ENCODE results near the gene FBL. TPM values are rescaled to one million over a fixed set of nuclear protein-coding genes. Genes with fewer than 3 reads are reported as not detected.
A peak's percentile ranks its signal among the peaks of the same experiment; 100 is the strongest.
"Not testable (repeated sequence)": the region's sequence is repeated elsewhere in the genome, so short reads cannot be mapped to it uniquely, and the experiment has no call there.

Gene FBL
- polyA plus RNA-seq (2012; ENCODE audit: insufficient read depth, insufficient read length), result 739 TPM

DNA sequence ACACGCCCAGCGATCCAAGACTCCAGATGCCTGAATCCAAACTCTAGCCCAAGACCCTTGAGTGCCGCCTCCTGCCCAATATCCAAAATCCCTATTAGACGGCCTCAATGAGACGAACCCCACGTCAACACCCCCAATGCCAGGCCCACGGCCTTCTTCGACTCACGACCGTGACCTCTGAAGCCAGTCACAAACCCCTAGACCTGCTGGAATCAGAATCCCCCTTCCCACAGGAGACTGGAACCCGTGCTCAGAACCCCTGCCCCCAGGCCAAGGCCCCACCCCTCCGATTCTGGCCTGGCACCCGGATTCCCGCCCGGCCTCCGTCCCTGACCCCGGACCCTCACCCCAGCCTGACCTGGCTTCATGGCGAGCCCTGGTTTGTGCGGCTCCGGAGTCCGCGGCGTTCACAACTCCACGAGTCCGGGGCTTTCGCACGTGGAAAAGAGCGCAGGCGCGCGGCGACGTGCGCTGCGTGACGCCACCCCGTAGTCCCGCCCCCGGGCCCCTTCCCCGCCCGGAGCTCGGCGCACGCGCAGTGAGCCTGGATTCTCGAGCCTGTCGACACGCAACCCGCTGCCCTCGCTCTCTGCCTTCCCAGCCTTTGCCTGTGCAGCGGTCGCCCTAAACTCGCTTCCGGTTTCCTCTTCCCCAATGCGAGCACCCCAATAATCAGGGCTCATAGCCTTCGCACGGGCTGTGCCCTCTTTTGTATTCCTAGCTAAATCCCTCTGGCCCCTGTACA, at the start of gene FBL:
TSS of gene FBL (minus strand) at position 447 of the 745 bp plus-strand sequence. CDS start at position 368, 79 bp downstream.
- H3K4me3 ChIP-seq (ENCODE audit: low read length), result peak within 1 kb of the TSS; percentile 79
- peak; percentile 87 for DNase-seq (ENCODE audit: low read depth, low spot score)

DNA sequence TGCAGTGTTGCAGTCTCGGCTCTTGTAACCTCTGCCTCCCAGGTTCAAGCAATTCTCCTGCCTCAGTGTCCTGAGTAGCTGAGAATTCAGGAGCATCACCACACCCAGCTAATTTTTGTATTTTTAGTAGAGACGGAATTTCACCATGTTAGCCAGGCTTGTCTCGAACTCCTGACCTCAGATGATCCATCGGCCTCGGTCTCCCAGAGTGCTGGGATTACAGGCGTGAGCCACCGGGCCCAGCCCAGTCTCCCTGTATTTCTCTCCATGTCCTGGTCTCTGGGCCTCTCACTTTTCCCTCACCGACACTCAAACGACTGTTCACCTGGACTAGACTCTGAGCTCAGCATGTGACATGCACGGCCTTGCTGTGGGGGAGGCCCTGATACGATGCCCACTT, 48.9 kb upstream of the FBL start:
- not testable (repeated sequence) for H3K4me3 ChIP-seq (ENCODE audit: low read length); DNase-seq (ENCODE audit: low read depth, low spot score)

DNA sequence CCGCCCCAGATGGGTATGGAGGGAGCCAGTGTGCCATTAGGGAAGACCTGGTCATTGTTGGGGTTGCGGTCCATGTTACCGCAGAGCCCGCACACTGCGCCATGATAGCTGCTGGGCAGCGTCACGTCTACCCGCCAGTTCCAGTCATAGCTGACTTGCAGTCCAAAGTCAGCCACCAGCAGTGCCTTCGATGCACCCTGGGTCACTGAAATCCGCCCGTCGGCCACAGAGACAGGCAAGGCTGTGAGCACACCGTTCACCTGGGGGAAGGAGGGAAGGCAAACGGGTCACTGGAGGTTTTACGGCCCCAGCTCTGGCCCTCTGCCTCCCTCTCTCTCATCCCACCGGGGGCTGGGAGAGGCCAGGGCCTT, 48.0 kb upstream of the FBL start:
- not testable (repeated sequence) for H3K4me3 ChIP-seq (ENCODE audit: low read length); DNase-seq (ENCODE audit: low read depth, low spot score)

DNA sequence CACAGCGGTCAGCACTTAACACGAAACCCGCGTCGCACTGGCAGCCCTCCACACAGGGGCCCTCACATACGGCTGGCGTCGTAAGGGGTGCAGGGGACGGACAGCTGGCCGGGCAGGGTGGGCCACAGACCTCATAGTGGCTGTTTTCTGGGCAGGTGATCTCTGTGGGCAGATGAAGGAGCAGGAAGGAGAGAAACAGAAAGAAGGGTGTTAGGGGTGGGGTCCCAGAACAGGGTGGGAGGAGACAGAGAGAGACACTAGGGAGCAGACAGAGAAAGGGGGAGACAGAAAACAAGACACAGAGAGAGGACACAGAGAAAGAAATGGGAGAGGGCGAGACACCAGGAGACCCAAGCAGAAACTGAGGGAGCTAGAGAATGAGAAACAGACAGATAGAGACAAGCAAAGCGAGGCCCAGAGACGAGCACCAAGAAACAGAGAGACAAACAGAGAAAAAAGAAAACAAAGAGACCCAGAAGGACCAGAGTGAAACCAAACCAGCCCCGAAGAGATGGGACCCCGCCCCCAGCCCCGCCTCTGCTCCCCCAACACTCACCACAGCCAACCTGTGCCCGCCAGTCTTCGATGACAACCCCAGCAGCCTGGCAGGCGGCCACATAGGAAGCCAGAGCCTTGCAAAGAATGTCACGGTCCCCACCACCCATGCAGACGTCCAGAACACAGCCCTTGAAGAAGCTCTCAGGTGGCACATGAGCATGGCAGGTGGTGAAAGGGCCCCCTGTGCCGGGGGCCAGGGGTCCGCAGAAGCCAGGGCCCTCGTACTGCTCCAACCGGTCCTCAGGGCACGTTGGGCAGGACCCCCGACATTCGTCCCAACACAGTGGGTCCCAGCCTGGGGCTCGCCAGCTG, 47.4 kb upstream of the FBL start:
- peak; percentile 5 for DNase-seq (ENCODE audit: low read depth, low spot score)
- not testable (repeated sequence) for H3K4me3 ChIP-seq (ENCODE audit: low read length)

DNA sequence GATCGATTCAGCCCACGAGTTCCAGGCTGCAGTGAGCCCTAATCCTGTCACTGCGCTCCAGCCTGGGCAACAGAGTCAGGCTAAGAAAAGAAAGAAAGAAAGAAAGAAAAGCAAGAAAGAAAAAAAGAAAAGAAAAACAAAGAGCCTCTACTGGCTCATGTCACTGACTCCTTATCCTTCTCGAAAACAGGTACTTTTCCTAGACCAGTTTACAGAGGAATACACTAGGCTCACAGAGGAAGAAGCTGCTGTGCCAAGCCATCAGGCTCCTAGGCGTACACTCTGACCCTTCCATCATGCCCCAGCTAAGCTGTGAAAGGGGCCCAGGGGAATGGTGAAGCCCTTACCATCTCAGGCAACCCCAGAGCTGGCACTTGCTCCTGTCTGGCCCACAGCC, 46.3 kb upstream of the FBL start:
- not testable (repeated sequence) for H3K4me3 ChIP-seq (ENCODE audit: low read length); DNase-seq (ENCODE audit: low read depth, low spot score)

DNA sequence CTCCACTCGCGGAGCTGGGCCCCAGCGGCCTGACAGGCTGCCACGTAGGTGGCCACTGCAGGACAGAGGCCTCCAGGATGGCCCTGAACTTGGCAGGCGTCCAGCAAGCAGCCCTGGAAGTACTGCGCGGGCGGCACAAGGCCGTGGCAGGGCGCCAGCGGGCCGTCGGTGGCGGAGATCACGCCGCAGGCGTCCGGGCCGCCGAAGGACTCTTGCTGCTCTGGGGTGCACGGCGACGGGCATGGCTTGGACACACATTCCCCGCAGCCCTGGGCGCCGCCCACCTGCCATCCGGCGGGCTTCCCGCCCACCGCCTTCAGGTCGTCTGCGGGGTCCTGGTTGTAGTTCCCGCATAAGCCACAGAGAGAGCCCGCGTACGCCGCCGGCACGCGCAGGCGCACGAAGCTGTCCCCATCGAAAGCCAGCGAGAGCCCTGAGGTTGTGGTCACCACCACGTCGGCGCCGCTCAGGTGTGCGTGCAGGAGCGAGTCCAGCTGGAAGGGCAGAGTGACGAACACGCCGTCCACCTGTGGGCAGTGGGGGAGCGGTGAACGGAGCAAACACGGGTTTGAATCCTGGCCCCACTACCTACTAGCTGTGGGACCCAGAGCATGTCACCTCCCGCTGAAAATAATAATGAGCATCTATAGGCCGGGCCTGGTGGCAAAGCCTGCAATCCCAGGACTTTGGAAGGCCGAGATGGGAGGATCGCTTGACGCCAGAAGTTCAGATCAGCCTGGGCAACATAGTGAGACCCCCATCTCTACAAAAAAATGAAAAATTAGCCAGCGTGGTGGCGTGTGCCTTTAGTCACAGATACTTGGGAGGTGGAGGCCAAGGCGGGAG, 45.7 kb upstream of the FBL start:
- DNase-seq (ENCODE audit: low read depth, low spot score); H3K4me3 ChIP-seq (ENCODE audit: low read length): not testable (repeated sequence)

DNA sequence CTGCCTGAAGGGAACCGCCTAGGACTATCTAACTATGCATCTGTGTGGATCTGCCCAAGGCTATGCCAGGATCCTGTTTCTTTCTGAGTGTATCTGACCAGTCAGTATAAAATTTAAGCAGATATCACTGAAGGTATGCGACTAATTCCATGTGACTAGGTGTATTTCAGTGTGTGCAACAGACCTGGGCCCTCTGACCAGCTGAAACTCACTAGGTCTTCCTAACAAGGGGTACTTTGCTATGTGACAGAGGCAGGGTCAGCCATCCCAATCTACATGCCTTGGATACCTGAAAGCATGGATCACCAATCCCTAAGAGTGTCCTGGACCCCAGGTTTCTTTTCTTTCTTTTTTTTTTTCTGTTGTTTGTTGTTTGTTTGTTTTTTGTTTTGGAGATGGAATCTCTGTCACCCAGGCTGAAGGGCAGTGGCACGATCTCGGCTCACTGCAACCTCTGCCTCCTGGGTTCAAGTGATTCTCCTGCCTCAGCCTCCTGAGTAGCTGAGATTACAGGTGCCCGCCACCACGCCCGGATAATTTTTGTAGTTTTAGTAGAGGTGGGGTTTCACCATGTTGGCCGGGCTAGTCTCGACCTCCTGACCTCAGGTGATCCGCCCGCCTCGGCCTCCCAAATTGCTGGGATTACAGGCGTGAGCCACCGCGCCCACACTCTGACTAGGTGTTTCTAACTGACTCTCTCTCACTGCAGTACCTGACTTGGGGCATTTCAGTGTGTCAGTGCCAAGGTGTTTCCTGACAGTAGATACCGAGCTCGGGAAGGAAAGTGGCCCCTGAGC, 44.8 kb upstream of the FBL start:
- no peak overlapping the region for H3K4me3 ChIP-seq (ENCODE audit: low read length)
- no peak for DNase-seq (ENCODE audit: low read depth, low spot score)

DNA sequence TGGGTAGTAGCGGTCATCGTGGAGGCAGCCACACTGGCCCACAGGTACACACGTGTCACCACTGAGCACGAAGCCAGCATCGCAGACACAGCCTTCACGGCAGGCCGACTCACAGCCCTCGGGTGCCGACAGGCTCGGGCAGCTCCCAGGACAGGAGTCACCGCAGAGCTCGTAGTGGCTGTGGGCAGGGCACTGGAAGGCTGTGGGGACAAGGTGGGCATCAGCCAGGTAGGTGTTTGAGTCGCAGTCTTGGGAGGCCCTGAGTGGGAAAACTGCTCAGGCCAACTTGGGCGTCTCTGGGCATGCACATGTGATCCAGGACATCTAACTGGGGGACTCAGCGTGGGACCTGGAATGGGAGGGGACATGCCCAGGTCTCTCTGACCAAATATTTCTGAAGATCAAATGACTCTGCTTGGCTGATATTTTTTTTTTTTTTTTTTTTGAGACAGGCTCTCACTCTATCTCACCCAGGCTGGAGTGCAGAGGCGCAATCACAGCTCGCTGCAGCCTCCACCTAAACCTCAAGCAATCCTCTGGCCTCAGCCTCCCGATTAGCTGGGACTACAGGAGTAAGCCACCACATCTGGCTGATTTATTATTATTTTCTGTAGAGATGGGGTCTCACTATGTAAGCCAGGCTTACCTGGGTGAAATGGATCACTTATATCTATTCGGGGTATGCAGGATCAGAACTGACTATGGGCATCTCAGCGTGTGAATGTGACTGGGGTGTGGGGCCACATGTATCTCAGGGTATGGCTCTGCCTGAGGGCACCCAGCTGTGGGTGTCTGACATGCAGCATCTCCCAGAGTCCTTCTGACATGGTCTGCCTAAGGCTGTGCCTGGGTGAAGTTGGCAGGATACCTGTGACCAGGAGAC, 43.9 kb upstream of the FBL start:
- not testable (repeated sequence) for H3K4me3 ChIP-seq (ENCODE audit: low read length); DNase-seq (ENCODE audit: low read depth, low spot score)

DNA sequence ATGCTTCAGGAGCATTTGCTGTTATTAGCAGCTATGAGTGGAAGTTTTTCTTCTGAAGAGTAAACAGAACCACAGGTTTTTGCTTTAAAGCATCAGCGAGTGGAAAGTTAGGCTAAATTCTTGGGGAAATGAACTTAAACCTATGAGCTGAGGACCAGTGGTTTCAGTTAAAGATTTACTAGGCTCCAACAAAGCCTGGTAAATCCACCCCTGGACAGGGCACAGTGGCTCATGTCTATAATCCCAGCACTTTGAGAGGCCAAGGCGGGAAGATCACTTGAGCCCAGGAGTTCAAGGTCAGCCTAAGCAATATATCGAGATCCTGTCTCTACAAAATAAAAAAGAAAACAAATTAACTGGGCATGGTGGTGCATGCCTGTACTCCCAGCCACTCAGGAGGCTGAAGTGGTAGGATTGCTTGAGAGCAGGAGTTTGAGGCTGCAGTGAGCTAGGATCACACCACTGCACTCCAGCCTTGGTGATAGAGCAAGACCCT, 41.3 kb upstream of the FBL start:
- H3K4me3 ChIP-seq (ENCODE audit: low read length); DNase-seq (ENCODE audit: low read depth, low spot score): not testable (repeated sequence)

DNA sequence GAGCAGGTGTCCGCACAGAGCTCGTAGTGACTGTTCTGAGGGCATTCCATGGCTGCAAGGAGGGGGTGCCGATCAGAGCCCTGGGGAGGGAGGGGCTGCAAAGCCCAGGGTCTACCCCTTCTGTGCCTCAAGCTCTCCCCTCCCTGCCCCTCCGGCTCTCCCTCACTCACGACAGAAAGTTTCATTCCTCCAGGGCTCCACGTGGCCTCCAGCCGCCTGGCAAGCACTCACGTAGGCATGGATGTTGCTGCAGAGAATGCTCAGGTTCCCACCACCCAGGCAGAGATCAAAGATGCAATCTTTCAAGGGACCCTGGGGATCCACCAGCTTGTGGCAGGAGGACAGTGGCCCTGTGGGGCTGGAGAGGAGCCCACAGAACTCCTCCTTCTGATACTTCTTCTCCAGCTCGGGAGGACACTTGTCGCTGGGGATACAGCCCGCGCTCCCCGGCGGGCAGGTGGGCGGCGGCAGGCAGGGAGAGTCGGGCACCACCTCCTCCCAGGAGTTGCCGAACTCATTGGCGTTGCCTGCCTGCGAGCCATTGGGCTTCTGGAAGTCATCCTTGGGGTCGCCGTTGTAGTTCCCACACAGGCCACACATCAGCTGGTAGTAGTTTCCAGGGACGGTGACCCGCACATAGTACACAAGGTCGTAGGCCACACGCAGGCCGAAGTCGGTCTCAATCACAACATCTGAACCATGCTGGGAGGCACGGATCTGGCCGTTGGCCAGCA, 39.8 kb upstream of the FBL start:
- DNase-seq (ENCODE audit: low read depth, low spot score); H3K4me3 ChIP-seq (ENCODE audit: low read length): not testable (repeated sequence)

DNA sequence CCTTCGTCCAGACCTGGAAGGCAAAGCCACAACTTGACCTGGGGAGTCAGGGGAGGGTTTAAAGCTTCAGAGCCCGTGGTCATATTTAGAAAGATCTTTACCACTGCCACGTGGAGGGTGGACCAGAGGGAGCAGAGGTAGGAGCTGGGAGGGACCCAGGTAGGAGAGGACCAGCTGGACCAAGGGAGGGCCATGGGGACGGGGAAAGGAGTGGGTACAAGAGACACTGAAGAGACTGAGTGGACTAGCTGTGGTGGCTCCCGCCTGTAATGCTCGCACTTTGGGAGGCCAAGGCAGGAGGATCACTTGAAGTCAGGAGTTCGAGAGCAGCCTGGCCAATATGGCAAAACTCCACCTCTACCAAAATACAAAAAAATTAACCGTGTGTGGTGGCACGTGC, 38.5 kb upstream of the FBL start:
- not testable (repeated sequence) for DNase-seq (ENCODE audit: low read depth, low spot score); H3K4me3 ChIP-seq (ENCODE audit: low read length)

DNA sequence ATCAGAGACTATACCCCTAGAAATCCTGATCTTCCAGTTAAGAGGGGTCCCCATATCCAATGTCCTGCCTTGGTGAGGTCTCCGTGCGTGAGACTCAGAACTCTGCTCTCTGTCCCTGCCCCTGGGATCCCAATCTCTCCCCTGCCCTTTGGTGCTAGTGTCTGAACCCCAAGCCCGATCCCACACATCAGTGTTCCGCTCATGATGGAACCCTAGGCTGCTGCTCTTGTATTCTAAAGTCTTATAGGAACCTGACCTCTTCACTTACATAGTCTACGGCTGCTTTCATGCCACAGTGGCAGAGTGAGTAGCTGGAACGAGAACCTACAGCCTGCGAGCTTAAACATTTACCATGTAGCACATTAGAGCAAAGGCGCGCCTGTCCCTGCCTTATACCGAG, 36.5 kb upstream of the FBL start:
- H3K4me3 ChIP-seq (ENCODE audit: low read length); DNase-seq (ENCODE audit: low read depth, low spot score): not testable (repeated sequence)

DNA sequence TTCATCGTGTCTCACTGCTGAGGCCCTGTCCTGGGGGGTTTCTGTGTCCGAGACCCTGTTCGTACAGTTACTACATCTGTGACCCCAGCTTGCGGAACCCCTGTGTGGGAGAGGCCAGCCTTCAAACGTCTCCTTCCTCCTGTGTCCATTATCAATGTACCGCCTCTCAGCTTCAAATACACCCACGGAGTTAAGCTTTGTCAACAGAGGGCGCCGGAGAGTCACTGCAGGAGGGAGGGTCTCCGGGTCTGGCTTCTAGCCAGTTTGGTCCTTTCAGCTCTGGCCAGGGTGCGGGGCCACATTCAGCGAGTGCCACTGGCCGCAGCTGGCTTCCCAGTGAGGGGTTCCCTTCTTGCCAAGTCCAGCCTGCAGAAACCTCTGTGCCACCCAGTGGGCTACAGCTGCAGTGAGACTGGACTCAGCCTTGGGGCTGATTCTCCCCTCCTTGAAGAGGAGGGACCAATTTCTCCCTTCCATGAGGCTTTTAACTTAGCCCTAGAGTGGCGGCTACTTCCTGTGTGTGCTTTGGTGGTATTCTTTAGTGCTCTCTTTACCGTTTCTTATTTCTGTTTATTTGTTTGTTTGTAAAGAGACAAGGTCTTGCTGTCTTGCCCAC, 35.4 kb upstream of the FBL start:
- DNase-seq (ENCODE audit: low read depth, low spot score), result peak; percentile 22
- H3K4me3 ChIP-seq (ENCODE audit: low read length), result not testable (repeated sequence)

DNA sequence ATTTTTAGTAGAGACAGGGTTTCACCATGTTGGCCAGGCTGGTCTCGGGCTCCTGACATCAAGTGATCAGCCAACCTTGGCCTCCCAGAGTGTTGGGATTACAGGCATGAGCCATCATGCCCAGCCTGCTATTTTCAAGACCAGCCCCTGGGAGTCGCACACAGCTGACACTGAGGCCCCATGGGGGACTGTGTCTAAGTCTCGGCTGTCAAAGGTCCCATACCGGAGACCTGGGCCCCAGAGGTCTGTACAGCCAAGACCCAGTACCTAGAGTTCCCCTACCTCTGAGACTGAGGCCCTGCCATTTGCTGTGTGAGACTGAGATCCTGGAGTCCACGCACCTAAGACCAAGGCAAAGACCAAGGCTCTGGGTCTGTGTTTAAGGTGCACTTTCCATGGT, 34.1 kb upstream of the FBL start:
- not testable (repeated sequence) for H3K4me3 ChIP-seq (ENCODE audit: low read length)

DNA sequence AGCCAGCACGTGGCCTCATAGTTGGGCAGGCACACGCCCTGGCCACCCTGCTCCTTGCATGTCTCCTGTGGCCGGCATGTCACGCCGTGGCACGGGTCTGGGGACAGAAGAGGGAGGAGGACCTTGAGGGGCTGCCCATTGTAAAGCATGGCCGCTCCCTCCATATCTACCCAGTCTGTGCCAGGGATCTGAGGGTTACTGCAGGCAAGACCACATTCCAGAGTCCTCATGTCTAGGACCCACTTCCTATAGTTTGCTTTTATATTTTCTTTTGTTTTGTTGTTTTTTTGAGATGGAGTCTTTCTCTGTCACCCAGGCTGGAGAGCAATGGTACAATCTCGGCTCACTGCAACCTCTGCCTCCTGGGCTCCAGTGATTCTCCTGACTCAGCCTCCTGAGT, 33.6 kb upstream of the FBL start:
- not testable (repeated sequence) for DNase-seq (ENCODE audit: low read depth, low spot score)

More for the DNA sequence above, 34.1 kb upstream of the FBL start:
- not testable (repeated sequence) for DNase-seq (ENCODE audit: low read depth, low spot score)

DNA sequence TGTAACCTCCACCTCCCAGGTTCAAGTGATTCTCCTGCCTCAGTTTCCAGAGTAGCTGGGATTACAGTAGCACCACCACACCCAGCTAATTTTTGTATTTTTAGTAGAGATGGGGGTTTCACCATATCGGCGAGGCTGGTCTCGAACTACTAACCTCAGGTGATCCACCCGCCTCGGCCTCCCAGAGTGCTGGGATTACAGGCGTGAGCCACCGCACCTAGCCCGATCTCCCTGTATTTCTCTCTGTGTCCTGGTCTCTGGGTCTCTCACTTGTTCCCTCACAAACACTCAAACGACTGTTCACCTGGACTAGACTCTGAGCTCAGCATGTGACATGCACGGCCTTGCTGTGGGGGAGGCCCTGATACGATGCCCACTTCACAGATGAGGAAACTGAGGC, 32.7 kb upstream of the FBL start:
- H3K4me3 ChIP-seq (ENCODE audit: low read length); DNase-seq (ENCODE audit: low read depth, low spot score): not testable (repeated sequence)

More for the DNA sequence above, 33.6 kb upstream of the FBL start:
- not testable (repeated sequence) for H3K4me3 ChIP-seq (ENCODE audit: low read length)
